HepG2 (cell line): Measurements from ENCODE around the gene OPA3. TPM values are rescaled to one million over a fixed set of nuclear protein-coding genes. Genes with fewer than 3 reads are reported as not detected.
A peak's percentile ranks its signal among the peaks of the same experiment; 100 is the strongest.

Experiments
- ATAC-seq: fragments of 200-7000 bp; cut with Tn5 transposase; 3 replicates; pipeline ENCODE4 v1.9.1; 2020; ENCODE audit warnings: mild to moderate bottlenecking, moderate library complexity
- BruUV-seq: library from RNA; stranded (reverse); fragments of 400-500 nt; replicated peaks from 2 replicates; lab custom pipeline; 2021; lab: Mats Ljungman, UMichigan
- CTCF ChIA-PET: fragments of 300-600 bp; formaldehyde crosslinking; extraction: SDS; loops from one replicate; lab custom pipeline; 2021; ENCODE audit warnings: low total read pairs, inconsistent platforms, low intra/inter-chr PET ratio; lab: Yijun Ruan, JAX
- POLR2A ChIA-PET: fragments of 350-600 bp; sonication (Branson Sonifier 250); formaldehyde crosslinking; loops from one replicate; lab custom pipeline; 2020; ENCODE audit warnings: antibody characterized with exemption, inconsistent platforms; lab: Yijun Ruan, JAX
- DNase-seq: peaks from one replicate; pipeline ENCODE4 v3.0.0-alpha.2; 2015; ENCODE audit warnings: low spot score
- FAIRE-seq: peaks from 3 replicates; lab custom pipeline; 2011; peaks lifted over from hg19 to GRCh38; lab: Jason Lieb, UNC
- H2AFZ ChIP-seq: one replicate; pipeline ENCODE4 v1.6.1; 2011; ENCODE audit warnings: low read length, inconsistent platforms
- H3K27ac ChIP-seq: fragments of 300-600 bp; 3 replicates; pipeline ENCODE4 v1.8.0; 2011; ENCODE audit warnings: mixed run types, mild to moderate bottlenecking, mixed read lengths, low read length, inconsistent platforms; ENCODE audit not compliant: insufficient read depth; ENCODE audit errors: extremely low read length
- H3K27me3 ChIP-seq, 2 experiments: fragments of 200-600 bp in 1 of 2; 2 replicates in 1 of 2; 3 replicates in 1 of 2; pipeline versions ENCODE4 v1.6.0 to v1.8.0; 2011; ENCODE audit warnings: low read length in 2 of 2, mild to moderate bottlenecking in 2 of 2, moderate library complexity in 2 of 2, inconsistent platforms in 1 of 2; ENCODE audit not compliant: insufficient read depth in 2 of 2, control insufficient read depth in 1 of 2
- H3K36me3 ChIP-seq, 2 experiments: fragments of 200-600 bp in 1 of 2; replicated peaks in 1 of 2; 2 replicates in 1 of 2; 3 replicates in 1 of 2; pipeline versions ENCODE4 v1.5.1 to v1.8.0; 2011; ENCODE audit warnings: low read length in 2 of 2, inconsistent platforms in 1 of 2; ENCODE audit not compliant: insufficient read depth in 2 of 2, control insufficient read depth in 1 of 2
- H3K4me1 ChIP-seq: 2 replicates; pipeline ENCODE4 v1.5.1; 2012; ENCODE audit warnings: low read length, inconsistent platforms; ENCODE audit not compliant: insufficient read depth
- H3K4me2 ChIP-seq: 2 replicates; pipeline ENCODE4 v1.6.0; 2011; ENCODE audit warnings: low read depth, low read length, inconsistent platforms
- H3K4me3 ChIP-seq, 3 experiments: fragments of 200-600 bp in 1 of 3; sonication (generic), shearing (Covaris generic) in 1 of 3; replicated peaks in 1 of 3; 2 replicates each; pipeline ENCODE4 v1.5.1; 2011 to 2016; ENCODE audit warnings: low read length in 3 of 3, inconsistent platforms in 2 of 3, low read depth in 2 of 3, mild to moderate bottlenecking in 2 of 3, control low read depth in 1 of 3, mixed read lengths in 1 of 3; ENCODE audit not compliant: insufficient read depth in 1 of 3
- H3K79me2 ChIP-seq: one replicate; pipeline ENCODE4 v1.6.1; 2011; ENCODE audit warnings: low read length, inconsistent platforms; ENCODE audit not compliant: insufficient read depth
- H3K9ac ChIP-seq: 2 replicates; pipeline ENCODE4 v1.6.0; 2011; ENCODE audit warnings: mild to moderate bottlenecking, low read depth, low read length, inconsistent platforms; ENCODE audit not compliant: insufficient read depth
- H3K9me3 ChIP-seq: 2 replicates; pipeline ENCODE4 v1.5.1; 2012; ENCODE audit warnings: mild to moderate bottlenecking, low read length
- H4K20me1 ChIP-seq: 2 replicates; pipeline ENCODE4 v1.6.0; 2011; ENCODE audit warnings: inconsistent platforms, mild to moderate bottlenecking, low read length, moderate library complexity; ENCODE audit not compliant: insufficient read depth
- BRD4 ChIP-seq: sonication (generic); formaldehyde crosslinking; IDR thresholded peaks from 2 replicates; pipeline ENCODE4 v1.4.0; 2020; ENCODE audit warnings: missing genetic modification reagents
- CCDC6 ChIP-seq: sonication (generic); formaldehyde crosslinking; IDR thresholded peaks from 2 replicates; pipeline ENCODE4 v1.8.1; 2022; ENCODE audit warnings: mild to moderate bottlenecking, missing genetic modification reagents, moderate library complexity
- FOXA3 ChIP-seq: IDR thresholded peaks from 2 replicates; pipeline ENCODE4 v1.6.1; 2016; ENCODE audit warnings: missing genetic modification reagents, missing compliant biosample characterization
- GFI1 ChIP-seq: sonication (generic); formaldehyde crosslinking; IDR thresholded peaks from 2 replicates; pipeline ENCODE4 v1.5.0; 2020; ENCODE audit warnings: missing genetic modification reagents, mild to moderate bottlenecking, borderline replicate concordance
- MBD4 ChIP-seq: IDR thresholded peaks from 2 replicates; pipeline ENCODE4 v1.6.1; 2012; ENCODE audit warnings: low read length, inconsistent platforms, borderline replicate concordance
- NFYB ChIP-seq: sonication (generic); formaldehyde crosslinking; IDR thresholded peaks from 2 replicates; pipeline ENCODE4 v1.4.0; 2020; ENCODE audit warnings: missing genetic modification reagents
- PHF5A ChIP-seq: IDR thresholded peaks from one replicate; pipeline ENCODE4 v1.6.1; 2018; ENCODE audit warnings: low read depth, missing genetic modification reagents; ENCODE audit not compliant: unreplicated experiment
- SIX4 ChIP-seq: sonication (generic); formaldehyde crosslinking; IDR thresholded peaks from 2 replicates; pipeline ENCODE4 v1.4.0; 2020; ENCODE audit warnings: missing genetic modification reagents
- SOX13 ChIP-seq, 3 experiments: fragments of 450-650 bp in 1 of 3; sonication (generic) in 1 of 3; formaldehyde crosslinking in 1 of 3; IDR thresholded peaks in 2 of 3; conservative IDR thresholded peaks in 1 of 3; 2 replicates each; pipeline versions ENCODE4 v1.5.0 to v1.6.1; 2016 to 2020; ENCODE audit warnings: antibody characterized with exemption in 1 of 3, mild to moderate bottlenecking in 1 of 3, missing compliant biosample characterization in 1 of 3, missing genetic modification reagents in 1 of 3, moderate library complexity in 1 of 3
- ZFP41 ChIP-seq: sonication (generic); formaldehyde crosslinking; IDR thresholded peaks from 2 replicates; pipeline ENCODE4 v1.4.0; 2020; ENCODE audit warnings: mild to moderate bottlenecking, missing genetic modification reagents, borderline replicate concordance
- ZHX2 ChIP-seq, 2 experiments: sonication (generic) in 1 of 2; formaldehyde crosslinking in 1 of 2; IDR thresholded peaks; 2 replicates each; pipeline versions ENCODE4 v1.6.1 to v1.9.0; 2014 to 2022; ENCODE audit warnings: antibody characterized with exemption in 1 of 2, borderline replicate concordance in 1 of 2, inconsistent platforms in 1 of 2, low read depth in 1 of 2, missing genetic modification reagents in 1 of 2
- ZNF12 ChIP-seq: sonication (generic); formaldehyde crosslinking; IDR thresholded peaks from 2 replicates; pipeline ENCODE4 v1.5.0; 2020; ENCODE audit warnings: missing genetic modification reagents
- ZNF205 ChIP-seq: IDR thresholded peaks from 2 replicates; pipeline ENCODE4 v1.6.1; 2018; ENCODE audit warnings: missing biosample characterization, missing genetic modification reagents
- ZNF597 ChIP-seq: sonication (generic); formaldehyde crosslinking; IDR thresholded peaks from 2 replicates; pipeline ENCODE4 v1.5.0; 2020; ENCODE audit warnings: missing genetic modification reagents
- ZNF792 ChIP-seq: IDR thresholded peaks from 2 replicates; pipeline ENCODE4 v1.6.1; 2016
- WGBS: methylation state at CpG from one replicate; pipeline ENCODE4 v1.1.6; 2017; ENCODE audit warnings: low lambda C conversion rate; 5-methylcytosine and 5-hydroxymethylcytosine counted together
- in situ Hi-C: cut with HindIII; loops from 2 replicates; pipeline ENCODE4 v1.10.0; 2017; ENCODE audit warnings: low pct_unique_long_range_greater_than_20kb; ENCODE audit not compliant: extremely low pct_ligation_motif_present
- intact Hi-C: fragments of 100-400 bp; cut with micrococcal nuclease; formaldehyde crosslinking; loops from one replicate; pipeline ENCODE4 v1.10.0; 2022; ENCODE audit not compliant: unreplicated experiment
- polyA plus RNA-seq, 8 experiments: library from polyadenylated mRNA; depleted of rRNA in 3 of 8; stranded (reverse) in 7 of 8; unstranded in 1 of 8; fragments of >200 nt; fragmentation: Illumina TruSeq in 4 of 8; extraction: Trizol in 4 of 8; gene quantifications; 2 replicates each; pipeline versions ENCODE4 v1.2.1 to v1.2.3, GENCODE V29; 2011 to 2016; ENCODE audit warnings: low read depth in 4 of 8, missing spikeins in 1 of 8, mixed read lengths in 1 of 8; ENCODE audit not compliant: insufficient read depth in 1 of 8
- total RNA-seq, 5 experiments: library from RNA; depleted of rRNA; stranded (reverse); fragments of >200 nt; fragmentation: Illumina TruSeq; extraction: Trizol; gene quantifications; 2 replicates each; pipeline ENCODE4 v1.2.3, GENCODE V29; 2016; ENCODE audit warnings: low read depth in 1 of 5

The OPA3 gene
- total and polyA plus RNA-seq, 2 of the 13 experiments (the other 11 are each of a cell fraction or from before 2014, with no cell fraction given), result 8.3 to 17.7 TPM

- Histone ChIP-seq H3K27me3 (no peaks in the 10 kb centered on the region), H3K4me2 (peak overlapping the region; percentile 72), H2AFZ (no peak overlapping the region), H4K20me1 (no peaks in the 10 kb centered on the region), H3K27ac (peak overlapping the region; percentile 74), H3K4me1 (peaks cover 65% of the 10 kb centered on the region), H3K36me3 (peaks cover 1 to 6% of the 10 kb centered on the region in 2 experiments; a peak in 1 of 5 replicates), H3K9ac (peak overlapping the region; percentile 36), H3K9me3 (no peaks in the 10 kb centered on the region), H3K4me3 (peak overlapping the region in 2 of 3 experiments; percentile 8 to 23; a peak in 3 of 6 replicates), H3K79me2 (peaks cover 32% of the 10 kb centered on the region)
- DNase-seq (peak; percentile 86), FAIRE-seq (peak; percentile 95), ATAC-seq (peak; percentile 88)
- CTCF ChIA-PET, result interaction anchor here (1.6 kb wide), 1 partner anchor 65 kb away, joined by 6 read pairs; no protein-coding TSS in a partner anchor
- BruUV-seq, result no TSS peak
- in situ Hi-C loops (no loop called here), intact Hi-C loops (no loop called here)
- WGBS, result 4% methylated on average over 11 of the region's 11 CpGs
- POLR2A ChIA-PET, result interaction anchor here (1.1 to 1.8 kb wide), 3 partner anchors 43 to 100 kb away, joined by 3 to 6 read pairs (median 4); no protein-coding TSS in a partner anchor
- TF ChIP-seq ZNF205 (CRISPR knock-in tag), result no peak
- TF ChIP-seq SOX13 (IDR thresholded peaks at IDR 0.05), result no peak
- TF ChIP-seq SOX13 (CRISPR knock-in tag; conservative IDR thresholded peaks at IDR 0.05 in 1 of 2, IDR thresholded peaks at IDR 0.05 in 1 of 2), result peak in 1 of 2 experiments; percentile 25; a peak in 1 of 4 replicates
- TF ChIP-seq BRD4 (CRISPR knock-in tag), result no peak
- TF ChIP-seq ZNF597, result no peak
- TF ChIP-seq SIX4 (CRISPR knock-in tag), result no peak
- TF ChIP-seq FOXA3, result peak; percentile 68; the same call in 1 of the 2 replicates
- peak; percentile 42 for TF ChIP-seq GFI1 (CRISPR knock-in tag)
- TF ChIP-seq PHF5A (CRISPR knock-in tag), result peak; percentile 37
- no peak for TF ChIP-seq MBD4
- no peak for TF ChIP-seq ZFP41 (CRISPR knock-in tag)
- no peak for TF ChIP-seq NFYB
- TF ChIP-seq CCDC6 (CRISPR knock-in tag), result no peak
- no peak for TF ChIP-seq ZHX2 (IDR thresholded peaks at IDR 0.05; ENCODE audit: low read depth)
- TF ChIP-seq ZHX2 (CRISPR knock-in tag; IDR thresholded peaks at IDR 0.05; ENCODE audit: borderline replicate concordance), result no peak
- no peak for TF ChIP-seq ZNF12
- TF ChIP-seq ZNF792 (CRISPR knock-in tag), result peak; percentile 11; the same call in 1 of the 2 replicates
Measured at GRCh38 chr19:45577111-45577905, 7.3 kb downstream of the OPA3 start.
